ENCODE measurements around the gene C2CD2. TPM values are rescaled to one million over a fixed set of nuclear protein-coding genes. Genes with fewer than 3 reads are reported as not detected.

Gene C2CD2
- total RNA-seq, 1 donor from 2014 or later: 34.3 TPM

DNA sequence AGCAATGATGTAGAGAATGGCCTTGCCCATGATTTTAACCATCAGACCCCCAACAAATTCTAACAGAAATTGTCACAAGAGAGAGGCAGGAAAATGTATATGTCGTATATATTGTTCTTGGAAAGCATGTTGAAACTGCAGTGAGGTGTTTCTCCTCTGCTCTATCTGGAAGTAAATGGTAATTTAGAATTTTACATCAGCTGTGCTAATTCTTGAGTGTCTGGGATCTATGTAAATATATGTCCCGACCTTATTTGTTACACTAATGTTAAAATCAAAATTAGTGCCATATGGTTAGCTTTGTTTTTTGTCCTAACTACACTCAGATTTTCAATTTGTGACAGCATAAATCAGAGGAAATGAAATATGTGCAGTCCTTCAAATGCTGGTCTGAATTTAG lies 35.9 kb upstream of the C2CD2 start:
- H3K4me3 Mint-ChIP-seq (ENCODE audit: unreplicated experiment): no peak overlapping the region
- DNase-seq (ENCODE audit: low spot score): no peak
- peaks cover 24% of the 10 kb centered on the region for H3K36me3 Mint-ChIP-seq (ENCODE audit: low read depth, unreplicated experiment)
- no peak overlapping the region for H3K27ac Mint-ChIP-seq (ENCODE audit: unreplicated experiment)
- peaks cover 2% of the 10 kb centered on the region for H3K27me3 Mint-ChIP-seq (ENCODE audit: unreplicated experiment)
- H3K9me3 Mint-ChIP-seq (ENCODE audit: unreplicated experiment): no peaks in the 10 kb centered on the region
- TF ChIP-seq, protein P1, sequence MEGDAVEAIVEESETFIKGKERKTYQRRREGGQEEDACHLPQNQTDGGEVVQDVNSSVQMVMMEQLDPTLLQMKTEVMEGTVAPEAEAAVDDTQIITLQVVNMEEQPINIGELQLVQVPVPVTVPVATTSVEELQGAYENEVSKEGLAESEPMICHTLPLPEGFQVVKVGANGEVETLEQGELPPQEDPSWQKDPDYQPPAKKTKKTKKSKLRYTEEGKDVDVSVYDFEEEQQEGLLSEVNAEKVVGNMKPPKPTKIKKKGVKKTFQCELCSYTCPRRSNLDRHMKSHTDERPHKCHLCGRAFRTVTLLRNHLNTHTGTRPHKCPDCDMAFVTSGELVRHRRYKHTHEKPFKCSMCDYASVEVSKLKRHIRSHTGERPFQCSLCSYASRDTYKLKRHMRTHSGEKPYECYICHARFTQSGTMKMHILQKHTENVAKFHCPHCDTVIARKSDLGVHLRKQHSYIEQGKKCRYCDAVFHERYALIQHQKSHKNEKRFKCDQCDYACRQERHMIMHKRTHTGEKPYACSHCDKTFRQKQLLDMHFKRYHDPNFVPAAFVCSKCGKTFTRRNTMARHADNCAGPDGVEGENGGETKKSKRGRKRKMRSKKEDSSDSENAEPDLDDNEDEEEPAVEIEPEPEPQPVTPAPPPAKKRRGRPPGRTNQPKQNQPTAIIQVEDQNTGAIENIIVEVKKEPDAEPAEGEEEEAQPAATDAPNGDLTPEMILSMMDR (IDR thresholded peaks at IDR 0.05; ENCODE audit: unreplicated experiment): no peak
- no peaks in the 10 kb centered on the region for H3K4me1 Mint-ChIP-seq (ENCODE audit: unreplicated experiment)

DNA sequence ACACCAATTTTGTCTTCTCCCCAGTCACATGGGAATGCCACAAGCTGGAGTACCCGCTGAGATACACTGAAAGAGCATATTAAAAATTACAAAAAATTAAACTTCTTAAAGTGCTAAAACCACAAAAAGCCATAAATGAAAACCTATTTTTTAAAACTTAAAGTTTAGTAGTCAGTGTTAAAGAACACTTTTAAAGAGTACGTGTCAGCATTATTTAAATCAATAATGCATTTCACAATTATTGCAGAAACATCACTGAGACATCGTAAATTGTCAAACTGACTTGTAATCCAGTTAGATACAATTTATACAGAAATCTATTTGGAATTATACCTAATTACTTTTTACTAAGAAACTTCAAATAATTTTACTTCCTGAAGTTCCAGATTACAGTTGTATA lies 33.5 kb upstream of the C2CD2 start:
- DNase-seq (ENCODE audit: low spot score): no peak
- Mint-ChIP-seq H3K27ac (ENCODE audit: unreplicated experiment) (no peak overlapping the region), H3K4me1 (ENCODE audit: unreplicated experiment) (no peaks in the 10 kb centered on the region), H3K27me3 (ENCODE audit: unreplicated experiment) (peaks cover 2% of the 10 kb centered on the region), H3K4me3 (ENCODE audit: unreplicated experiment) (no peak overlapping the region), H3K9me3 (ENCODE audit: unreplicated experiment) (no peaks in the 10 kb centered on the region), H3K36me3 (ENCODE audit: low read depth, unreplicated experiment) (peaks cover 8% of the 10 kb centered on the region)
- TF ChIP-seq, protein P1 (IDR thresholded peaks at IDR 0.05; ENCODE audit: unreplicated experiment): no peak

DNA sequence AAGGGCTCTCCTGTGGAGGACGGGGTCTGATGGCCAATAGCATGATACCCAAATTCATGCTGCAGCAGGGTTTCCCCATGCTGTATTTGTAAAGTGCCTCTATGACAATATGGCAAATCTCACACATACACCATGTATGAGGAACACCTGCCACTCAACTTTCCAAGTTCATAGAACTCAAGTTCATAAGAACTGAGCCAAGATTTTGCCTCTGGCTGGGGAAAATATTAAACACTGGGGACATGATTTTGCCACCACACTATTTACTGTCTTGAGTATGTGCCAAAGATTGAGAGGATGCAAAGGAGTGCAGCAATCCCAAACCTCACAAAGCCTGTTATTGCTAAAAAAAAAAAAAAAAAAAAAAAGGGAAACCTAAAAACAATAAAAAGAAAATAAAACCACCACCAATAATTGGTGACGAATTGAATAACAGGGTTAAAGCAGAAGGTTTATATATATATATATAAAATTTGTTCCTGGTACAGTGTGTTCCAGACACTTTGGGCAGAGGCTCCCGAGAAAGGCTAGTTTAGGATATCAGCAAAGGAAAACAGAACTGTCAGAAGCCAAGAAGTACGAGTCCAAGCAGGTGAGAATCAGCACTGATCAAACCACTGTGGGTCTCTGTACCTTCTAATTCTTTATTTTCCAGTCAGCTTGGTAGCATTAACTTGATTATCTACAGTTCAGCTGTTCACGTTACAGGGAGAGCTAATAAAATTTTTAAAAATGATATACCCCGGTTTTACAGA lies 32.0 kb upstream of the C2CD2 start:
- H3K4me1 Mint-ChIP-seq (ENCODE audit: unreplicated experiment): no peaks in the 10 kb centered on the region
- no peak for DNase-seq (ENCODE audit: low spot score)
- H3K9me3 Mint-ChIP-seq (ENCODE audit: unreplicated experiment): no peaks in the 10 kb centered on the region
- TF ChIP-seq, protein P1 (IDR thresholded peaks at IDR 0.05; ENCODE audit: unreplicated experiment): no peak
- H3K27ac Mint-ChIP-seq (ENCODE audit: unreplicated experiment): no peak overlapping the region
- H3K36me3 Mint-ChIP-seq (ENCODE audit: low read depth, unreplicated experiment): peaks cover 2% of the 10 kb centered on the region
- peaks cover 2% of the 10 kb centered on the region for H3K27me3 Mint-ChIP-seq (ENCODE audit: unreplicated experiment)
- no peak overlapping the region for H3K4me3 Mint-ChIP-seq (ENCODE audit: unreplicated experiment)

- H3K27ac Mint-ChIP-seq (ENCODE audit: unreplicated experiment): no peak overlapping the region
- no peaks in the 10 kb centered on the region for H3K36me3 Mint-ChIP-seq (ENCODE audit: low read depth, unreplicated experiment)
- TF ChIP-seq, protein P1 (IDR thresholded peaks at IDR 0.05; ENCODE audit: unreplicated experiment): no peak
- H3K27me3 Mint-ChIP-seq (ENCODE audit: unreplicated experiment): peaks cover 2% of the 10 kb centered on the region
- H3K4me3 Mint-ChIP-seq (ENCODE audit: unreplicated experiment): no peak overlapping the region
- no peak for DNase-seq (ENCODE audit: low spot score)
- no peaks in the 10 kb centered on the region for H3K4me1 Mint-ChIP-seq (ENCODE audit: unreplicated experiment)
- no peaks in the 10 kb centered on the region for H3K9me3 Mint-ChIP-seq (ENCODE audit: unreplicated experiment)
Measured at GRCh38 chr21:41983229-41983628, 29.4 kb upstream of the C2CD2 start.

- Mint-ChIP-seq H3K4me1 (ENCODE audit: unreplicated experiment) (no peaks in the 10 kb centered on the region), H3K4me3 (ENCODE audit: unreplicated experiment) (no peak overlapping the region), H3K27ac (ENCODE audit: unreplicated experiment) (no peak overlapping the region), H3K9me3 (ENCODE audit: unreplicated experiment) (no peaks in the 10 kb centered on the region), H3K36me3 (ENCODE audit: low read depth, unreplicated experiment) (no peaks in the 10 kb centered on the region), H3K27me3 (ENCODE audit: unreplicated experiment) (no peaks in the 10 kb centered on the region)
- no peak for DNase-seq (ENCODE audit: low spot score)
- TF ChIP-seq, protein P1 (IDR thresholded peaks at IDR 0.05; ENCODE audit: unreplicated experiment): no peak
Measured at GRCh38 chr21:41980561-41980960, 26.7 kb upstream of the C2CD2 start.

All from endothelial cell (in vitro differentiated cells).